HG03196 (cell line): ENCODE results near the gene ARL2.

Experiments used
- ATAC-seq: cut with Tn5 transposase; IDR thresholded peaks from one replicate; pipeline ENCODE4 v1.9.1; 2021; ENCODE audit not compliant: unreplicated experiment

Gene ARL2

DNA sequence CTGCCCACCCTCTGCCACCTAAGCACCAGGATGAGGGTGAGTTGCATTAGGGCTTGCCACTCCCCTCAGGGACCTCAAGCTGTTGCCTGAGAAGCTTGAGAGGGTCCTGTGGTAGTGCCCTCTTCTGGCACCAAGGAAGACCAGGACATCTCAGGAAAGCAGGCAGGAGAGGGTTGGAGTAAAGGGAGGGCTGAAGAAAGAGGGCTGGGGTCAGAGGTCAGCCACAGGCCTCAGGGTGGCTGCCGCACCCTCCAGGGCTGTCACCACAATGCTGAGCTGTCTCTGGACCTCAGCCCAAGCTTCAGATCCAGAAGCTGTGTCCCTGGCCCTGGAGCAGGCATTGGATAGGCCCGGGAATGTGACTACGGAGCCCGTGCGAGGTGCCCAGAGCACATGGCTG is 31.1 kb downstream of the ARL2 start:
- no peak for ATAC-seq

DNA sequence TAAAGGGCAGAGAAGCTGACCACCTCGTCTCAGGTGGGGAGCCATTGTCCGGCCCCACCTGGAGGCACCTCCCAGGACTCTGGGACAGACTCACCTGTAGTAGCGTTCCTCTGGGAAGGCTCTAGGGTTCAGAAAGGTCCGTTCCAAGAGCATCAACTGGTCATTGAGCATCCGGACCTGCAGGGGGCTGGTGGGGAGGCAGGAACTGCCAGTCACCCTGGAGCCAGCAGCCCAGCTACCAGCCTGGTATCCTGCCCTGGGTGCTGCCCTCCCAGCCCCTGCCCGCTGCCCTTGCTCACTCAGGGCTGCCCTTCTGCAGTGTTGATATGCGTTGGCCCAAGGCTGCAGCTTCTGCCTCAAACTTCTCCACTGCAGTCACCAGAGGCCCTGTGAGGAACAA is 31.8 kb downstream of the ARL2 start:
- ATAC-seq, result no peak

DNA sequence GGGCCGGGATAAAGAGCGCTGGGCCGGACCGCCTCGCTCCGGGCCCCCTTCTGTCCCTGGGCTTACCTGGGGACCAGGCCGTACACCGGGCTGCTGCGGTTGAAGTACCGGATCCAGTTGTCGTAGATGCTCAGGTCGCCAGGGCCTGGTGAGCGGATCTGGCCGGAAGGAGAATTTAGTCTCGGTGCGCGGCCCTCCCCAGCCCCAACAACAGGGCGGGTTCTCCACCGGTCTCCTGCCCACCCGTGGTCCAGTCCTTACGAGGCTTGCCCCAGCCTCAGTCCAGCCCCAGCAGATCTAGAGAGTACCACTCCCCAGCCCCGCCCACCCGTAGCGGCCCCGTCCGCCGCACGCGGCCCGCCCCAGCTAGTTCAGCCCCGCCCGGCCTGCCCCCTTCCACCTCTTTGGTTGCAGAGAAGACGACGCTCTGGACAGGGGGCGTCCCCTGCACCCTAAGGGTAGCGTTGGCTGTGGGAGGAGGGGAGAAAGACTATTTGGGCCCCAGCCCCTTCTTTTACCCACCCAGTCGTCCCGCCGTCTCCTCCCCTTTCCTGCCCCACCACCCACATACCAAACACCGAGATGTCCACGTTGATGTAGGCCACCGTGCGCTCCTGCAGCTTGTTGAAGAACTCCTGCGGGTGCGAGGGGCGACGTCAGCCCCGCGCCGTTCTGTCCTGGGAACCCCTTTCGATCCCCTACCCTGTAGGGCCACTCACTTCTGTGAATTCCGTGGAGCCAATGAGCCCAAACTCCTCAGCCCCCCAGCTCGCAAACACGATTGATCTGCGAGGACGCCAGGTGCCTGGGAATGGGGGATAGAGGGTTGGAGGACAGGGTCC is 33.8 kb downstream of the ARL2 start:
- ATAC-seq, result no peak

DNA sequence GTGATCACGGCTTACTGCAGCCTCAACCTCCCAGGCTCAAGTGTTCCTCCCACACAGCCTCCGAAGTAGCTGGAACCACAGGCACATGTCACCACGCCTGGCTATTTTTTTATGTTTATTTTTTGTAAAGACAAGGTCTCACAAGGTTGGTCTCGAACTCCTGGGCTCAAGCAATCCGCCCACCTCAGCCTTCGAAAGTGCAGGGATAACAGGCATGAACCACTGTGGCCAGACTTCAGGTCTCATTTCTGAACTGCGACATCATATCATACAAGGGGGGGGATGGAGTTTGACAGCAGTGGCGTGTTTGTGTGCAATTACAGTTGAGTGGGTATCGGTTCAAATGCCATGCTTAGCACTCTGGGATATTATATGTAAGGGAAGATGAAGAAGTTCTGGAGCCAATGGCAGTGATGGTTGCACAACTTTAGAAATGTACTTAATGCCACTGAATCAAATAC is 37.5 kb downstream of the ARL2 start:
- no peak for ATAC-seq

DNA sequence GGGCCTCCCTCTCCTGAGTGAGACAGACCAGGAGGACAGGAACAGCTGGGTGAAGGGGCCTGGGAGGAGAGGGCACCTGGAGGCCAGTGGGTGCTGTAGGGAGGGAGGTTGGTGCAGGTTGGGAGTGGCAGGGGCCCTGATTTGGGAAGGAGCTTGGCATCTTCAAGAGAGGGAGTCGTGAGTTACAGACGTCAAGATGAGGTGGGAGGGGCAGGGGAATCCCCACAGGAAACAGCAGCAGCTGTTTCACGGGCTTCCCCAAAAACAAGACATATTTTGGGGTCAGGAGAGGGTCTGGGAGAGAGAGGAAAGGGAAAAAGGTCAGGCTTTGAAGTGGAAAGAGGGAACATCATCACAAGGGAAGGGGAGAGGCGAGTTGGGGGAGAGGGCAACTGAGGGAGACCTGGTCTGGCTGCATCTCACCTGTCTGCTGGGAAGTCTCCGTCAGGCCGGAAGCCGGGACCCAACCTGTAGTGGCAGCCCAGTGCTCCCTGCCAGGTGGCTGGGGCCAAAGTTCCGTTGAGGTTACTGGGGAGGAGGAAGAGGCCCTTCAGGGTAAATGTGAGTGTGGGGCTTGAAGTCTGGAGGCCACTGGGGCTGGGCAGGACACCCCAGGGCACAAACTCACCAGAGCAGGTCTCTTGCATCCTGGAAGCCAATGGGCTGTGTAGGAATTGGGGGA is 40.0 kb downstream of the ARL2 start:
- ATAC-seq, result no peak

DNA sequence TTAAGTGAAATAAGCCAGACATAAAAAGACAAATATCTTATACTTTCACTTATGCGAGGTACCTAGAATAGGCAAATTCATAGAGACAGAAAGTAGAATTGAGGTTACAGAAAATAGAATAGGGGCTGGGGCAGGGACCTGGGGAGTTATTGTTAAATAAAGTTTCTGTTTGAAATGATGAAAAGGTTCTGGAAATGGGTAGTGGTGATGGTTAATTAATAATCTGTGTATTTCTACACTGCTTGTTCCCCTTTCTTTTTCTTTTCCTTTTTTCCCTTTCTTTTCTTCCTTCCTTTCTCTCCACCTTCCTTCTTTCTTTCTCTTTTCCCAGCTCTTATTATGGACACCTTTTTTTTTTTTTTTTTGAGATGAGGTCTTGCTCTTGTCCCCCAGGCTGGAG is 41.6 kb downstream of the ARL2 start:
- no peak for ATAC-seq

DNA sequence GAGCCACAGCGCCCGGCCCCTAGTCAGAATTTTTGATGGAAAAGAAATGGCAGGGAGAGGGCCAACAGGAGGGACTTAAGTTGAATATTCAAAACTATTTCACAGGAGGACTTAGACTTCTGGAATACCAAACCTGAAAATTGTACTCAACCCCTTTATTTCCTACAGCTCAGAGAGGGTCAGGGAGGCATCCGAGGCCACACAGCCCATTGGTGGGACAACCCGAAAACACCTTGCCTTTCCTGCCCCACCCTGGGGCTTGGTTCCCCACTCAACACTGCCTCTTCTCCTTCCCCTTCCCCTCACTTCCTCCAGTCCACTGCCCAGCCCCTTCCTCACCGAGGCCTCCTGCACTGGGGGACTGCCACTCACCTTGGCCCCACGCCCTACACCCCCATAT is 43.0 kb downstream of the ARL2 start:
- no peak for ATAC-seq

DNA sequence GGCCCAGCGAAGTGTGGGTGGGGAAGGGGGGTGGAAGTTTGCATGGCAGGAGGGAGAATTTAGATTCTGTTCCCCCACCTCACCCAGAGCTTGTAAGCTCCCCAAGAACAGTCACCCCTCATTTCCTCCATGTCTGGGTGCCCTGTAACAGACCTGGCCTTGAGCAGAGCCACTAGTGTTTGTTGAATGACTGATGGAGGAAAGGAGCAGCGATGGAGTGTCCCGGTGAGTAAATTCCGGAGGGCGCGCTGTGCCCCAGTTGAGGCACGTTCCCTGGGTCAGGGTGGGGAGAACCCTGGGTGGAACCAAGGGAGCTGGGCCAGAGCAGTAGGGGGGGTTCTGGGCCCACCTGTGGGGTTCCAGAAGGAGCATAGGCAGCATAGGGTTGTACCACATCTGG is 43.6 kb downstream of the ARL2 start:
- ATAC-seq, result no peak

DNA sequence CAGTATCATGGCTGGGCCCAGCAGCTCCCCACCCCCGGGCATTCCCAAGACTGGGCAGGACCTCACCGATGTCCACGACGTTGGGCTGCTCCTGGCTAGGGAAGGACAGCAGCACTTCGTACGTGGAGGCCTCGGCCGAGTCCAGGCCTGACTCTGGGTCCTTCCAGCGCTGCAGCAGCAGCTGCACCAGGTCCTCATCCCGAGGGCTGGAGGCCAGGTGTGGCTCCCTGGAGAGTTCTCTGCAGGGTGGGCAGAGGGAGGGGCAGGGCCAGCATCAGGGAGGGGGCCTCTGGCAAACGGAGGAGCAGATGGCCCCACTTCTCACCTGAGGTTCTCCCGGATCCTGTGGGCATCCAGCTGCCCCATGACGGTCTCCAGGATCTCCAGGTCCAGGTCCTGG is 44.1 kb downstream of the ARL2 start:
- ATAC-seq, result no peak

DNA sequence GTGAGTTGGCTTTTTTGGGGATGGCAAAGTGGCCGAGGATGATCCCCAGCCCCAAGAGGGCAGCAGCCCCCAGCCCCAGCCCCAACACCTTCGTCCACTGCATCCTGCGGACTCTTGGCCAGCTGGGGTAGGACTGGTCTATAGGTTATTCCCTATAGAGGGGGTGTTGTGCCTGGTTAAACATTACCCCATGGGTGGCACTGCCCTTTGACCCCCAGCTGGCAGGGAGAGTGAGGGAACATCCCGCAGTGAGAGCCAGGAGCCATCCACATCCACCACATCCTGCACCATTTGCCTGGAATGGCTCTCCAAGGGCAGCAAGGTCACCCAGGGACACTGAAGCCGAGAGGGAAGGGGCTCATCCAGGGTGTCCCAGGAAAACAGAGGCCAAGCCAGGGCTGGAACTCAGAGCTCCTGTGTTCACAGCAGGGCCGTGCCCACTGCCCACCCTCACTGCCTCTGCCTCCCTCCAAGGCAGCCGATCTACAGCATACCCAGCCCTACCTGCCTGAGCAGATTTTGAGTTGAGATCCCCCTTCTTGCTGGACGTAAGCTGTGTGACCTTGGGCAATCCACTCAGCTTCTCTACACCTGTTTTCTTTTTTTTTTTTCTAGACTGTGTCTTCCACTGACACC is 44.6 kb downstream of the ARL2 start, which contains the start of gene NAALADL1:
TSS of gene NAALADL1 (minus strand) at position 135 of the 636 bp plus-strand sequence. CDS start at position 103, 32 bp downstream.
- no peak for ATAC-seq

DNA sequence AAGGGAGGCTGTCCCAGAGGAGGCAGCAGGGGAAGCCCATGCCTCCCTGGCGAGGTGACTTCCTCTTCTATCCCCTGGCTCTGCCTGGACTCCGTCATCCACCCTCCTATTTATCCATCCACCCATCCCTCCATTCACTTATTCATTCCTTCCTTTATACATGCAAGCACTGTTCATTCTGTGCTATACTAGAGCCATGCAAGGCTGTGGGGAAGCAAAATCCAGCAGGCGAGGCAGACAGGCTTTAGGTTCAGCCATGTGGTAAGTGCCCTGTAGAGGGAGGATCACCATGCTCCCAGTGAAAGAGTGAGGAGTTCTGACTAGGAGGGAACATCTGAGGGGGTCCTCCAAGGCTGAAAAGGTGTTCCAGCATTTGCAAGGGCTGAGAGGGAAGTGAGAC is 45.6 kb downstream of the ARL2 start:
- ATAC-seq, result no peak

DNA sequence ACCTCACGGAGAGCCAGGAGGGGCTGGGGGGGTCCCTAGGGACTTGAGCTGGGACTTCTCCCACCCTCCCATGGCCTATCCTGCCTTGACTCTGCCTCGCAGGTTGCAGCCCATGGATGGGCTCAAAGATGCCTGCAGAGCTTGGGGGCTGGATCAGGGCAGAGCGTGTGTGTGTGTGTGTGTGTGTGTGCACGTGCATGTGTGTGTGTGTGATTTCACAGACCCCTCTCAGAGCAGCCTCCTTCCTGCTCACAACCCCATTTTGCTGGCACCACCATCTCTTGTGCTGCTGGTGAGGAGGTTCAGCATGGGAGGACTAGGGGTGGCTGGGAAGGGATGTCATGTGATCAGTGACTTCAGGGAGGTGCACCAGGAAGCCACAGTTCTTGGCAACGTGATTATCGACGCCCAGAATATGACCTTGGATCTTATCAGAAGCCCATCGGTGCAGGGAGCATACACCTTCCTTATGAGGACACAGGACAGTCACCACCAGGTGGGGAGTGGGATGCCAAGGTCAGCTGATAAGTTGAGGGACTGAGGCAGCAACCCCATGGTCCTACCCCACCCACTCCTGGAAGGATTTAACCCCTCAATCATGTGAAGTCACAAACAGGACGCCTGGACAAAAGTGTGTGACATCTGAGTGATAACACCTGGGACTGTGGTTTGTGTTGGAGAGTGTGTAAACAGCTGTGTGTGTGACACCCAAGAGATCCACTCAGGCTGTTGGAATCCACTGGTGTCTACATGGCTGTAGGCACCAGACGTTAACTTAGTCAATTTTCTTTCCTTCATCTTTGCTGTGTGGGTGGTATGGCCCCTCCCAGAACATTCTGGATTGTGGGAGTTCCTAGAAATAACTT is 46.2 kb downstream of the ARL2 start:
- no peak for ATAC-seq

DNA sequence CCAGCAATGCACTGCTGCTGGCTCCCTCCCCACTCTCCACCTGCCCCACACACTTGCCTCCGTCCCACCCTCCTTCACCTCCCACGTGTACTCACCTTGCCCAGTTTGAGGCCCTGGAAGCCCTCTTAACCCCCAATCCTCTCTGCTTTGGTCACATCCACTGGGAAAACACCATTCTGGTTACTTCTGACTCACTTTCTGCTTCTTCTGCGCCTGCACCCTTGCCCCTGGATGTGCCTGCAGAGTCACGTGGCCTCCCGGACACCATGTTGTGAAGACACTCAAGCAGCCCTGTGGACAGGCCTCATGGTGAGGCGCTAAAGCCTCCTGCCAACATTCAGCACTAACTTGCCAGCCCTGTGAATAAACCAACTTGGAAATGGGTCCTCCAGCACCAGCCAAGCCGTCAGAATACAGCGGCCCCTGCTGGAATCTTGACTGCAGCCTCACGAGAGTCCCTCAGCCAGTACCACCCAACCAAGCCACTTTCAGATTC is 47.0 kb downstream of the ARL2 start:
- ATAC-seq, result no peak

DNA sequence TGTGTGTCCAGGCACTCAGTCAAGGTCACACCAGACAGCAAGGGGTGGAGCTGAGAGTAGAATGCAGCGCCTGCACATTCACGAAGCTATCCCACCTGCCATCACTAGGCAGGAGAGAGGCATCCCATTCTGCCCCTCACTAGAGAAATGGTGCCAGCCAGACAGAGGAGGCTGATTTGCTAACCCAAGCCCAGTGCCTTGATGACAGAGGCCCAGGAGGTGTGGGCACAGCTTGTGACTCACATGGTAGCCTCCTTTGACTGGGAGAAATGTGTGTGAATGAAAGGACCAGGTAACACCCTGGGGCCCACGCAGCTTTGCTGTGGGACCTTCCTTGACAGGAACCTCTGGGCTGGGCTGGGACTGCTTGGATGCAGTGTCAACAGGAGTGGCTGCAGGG is 49.6 kb downstream of the ARL2 start:
- ATAC-seq, result no peak

DNA sequence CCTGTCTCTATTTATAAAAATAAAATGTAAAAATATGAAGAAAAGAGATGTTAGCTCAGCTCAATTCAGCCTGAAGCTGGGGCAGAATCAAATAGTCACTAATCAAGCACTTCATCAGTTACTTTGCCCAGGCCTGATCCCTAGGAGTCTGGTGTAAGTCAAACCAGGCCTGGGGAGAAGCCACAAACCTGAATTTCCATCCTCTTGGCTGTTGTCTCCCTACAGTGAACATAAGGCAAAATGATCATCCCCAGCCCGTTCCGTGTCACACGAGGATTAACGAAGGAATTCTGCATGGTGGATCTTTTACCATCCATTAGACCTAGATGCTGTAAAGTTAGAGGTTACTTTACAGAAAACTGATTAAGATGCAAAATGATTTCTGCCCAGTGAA is 50.9 kb downstream of the ARL2 start:
- ATAC-seq, result no peak

DNA sequence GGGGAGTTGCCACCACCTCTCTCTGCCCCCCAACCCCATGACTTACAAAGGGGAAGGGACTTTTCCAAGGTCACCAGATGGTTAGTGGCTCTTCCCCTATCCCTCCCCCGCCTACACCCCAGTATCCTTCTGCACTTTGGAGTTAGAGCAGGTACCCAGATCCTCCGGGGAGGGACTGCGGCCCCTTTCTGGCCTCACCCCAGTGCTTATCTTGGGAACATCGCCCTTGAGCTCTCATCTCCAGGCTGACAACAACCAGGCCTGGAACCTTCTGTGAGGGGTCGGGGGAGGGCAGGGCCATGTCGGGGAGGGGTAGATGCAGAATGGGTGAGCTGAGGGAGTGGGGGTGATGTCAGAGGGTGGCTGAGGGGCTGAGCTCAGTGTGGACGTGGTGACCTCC is 51.9 kb downstream of the ARL2 start:
- no peak for ATAC-seq

DNA sequence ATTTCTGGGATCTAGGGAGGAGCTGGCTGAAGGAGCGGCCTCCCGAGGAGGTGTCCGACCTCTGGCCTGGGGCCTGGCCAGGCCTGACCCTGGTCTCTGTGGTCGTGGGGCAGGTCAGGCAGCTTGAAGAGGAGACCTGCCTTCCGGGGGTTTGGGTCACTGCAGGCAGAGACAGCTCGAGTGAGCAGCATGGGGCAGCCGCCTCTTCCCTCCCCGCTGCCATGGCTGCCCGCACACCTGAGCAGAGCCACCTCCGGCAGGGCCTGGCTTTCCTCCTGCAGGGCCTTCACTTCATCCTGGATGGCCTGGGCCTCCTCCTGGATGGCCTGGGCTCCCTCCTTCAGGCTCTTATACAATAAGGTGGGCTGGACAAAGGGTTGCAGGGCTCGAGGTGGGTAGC is 52.4 kb downstream of the ARL2 start:
- ATAC-seq, result no peak

DNA sequence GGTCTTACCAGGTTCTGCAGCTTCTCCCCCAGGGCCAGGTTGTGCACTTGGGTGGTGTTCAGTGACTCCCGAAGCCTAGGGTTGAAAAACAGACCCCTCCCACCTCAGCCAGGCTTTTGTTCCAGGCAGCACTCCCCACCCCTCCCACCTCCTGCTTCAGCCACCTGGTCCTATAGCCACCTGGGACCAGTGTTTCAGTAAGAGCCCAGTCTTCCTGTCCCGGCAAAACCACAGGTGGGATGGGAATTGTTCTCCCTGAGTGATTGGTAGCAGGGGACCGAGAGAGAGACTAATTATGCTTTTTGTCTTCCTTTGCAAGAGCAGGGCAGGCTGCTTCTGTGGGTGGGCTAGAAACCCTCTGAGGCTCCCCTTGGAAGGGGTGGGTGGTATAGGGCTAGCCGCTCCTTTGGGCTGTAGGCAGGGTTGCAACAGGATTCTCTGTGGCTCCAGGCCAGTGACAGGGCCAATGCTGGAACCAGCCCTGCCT is 52.9 kb downstream of the ARL2 start:
- ATAC-seq, result no peak

DNA sequence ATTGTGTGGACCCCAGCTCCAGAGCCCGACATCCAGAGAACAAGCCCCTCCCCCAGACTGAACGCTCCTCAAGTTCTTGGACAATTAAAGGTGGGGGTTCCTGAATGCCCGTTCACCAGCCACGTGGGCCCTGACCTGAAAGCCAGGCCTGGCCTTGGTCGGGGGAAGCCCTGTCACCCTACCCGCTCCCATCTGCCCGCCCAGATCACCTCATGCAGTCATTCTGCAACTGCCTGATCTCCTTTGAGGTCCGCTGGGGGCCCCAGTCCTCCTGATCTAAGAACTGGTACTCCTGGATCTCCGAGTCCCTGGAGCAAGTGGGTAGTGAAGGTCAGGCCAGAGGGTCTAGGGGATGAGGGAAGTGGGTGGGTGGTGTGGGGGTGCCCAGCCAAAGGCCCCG is 53.5 kb downstream of the ARL2 start:
- no peak for ATAC-seq

DNA sequence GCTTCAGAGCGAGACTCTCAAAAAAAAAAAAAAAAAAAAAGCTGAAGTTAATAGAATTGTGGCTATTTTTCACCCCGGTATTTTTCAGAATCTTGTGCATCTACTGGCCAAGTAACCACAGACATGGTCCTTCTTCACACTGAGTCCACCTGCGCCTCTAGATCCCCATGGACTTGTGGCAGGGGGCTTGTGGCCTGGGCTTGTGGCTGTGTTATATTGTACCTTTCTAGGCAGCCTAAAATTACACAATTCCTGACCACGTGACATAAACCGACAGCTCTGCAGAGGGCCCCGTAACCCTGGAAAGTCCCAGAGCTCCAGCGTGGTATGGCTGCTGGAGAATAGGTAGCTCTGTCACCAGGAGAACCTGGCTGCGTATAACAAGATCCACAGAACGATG is 55.3 kb downstream of the ARL2 start:
- ATAC-seq, result no peak
